MM.1S (cell line): ENCODE data around the gene LRRTM4.

Experiments
- EZH2 ChIP-seq: fragments of 300-600 bp; sonication (generic); optimal IDR thresholded peaks from 2 replicates; pipeline ENCODE3; 2017; ENCODE audit warnings: low read depth, mild to moderate bottlenecking, antibody characterized with exemption, low read length, mixed read lengths
- EZH2phosphoT487 ChIP-seq: fragments of 300-600 bp; sonication (generic); IDR thresholded peaks from 2 replicates; pipeline ENCODE4 v1.6.1; 2018; ENCODE audit warnings: antibody characterized with exemption, low read length
- TF ChIP-seq, protein P1 (sequence below): fragments of 300-600 bp; sonication (generic); IDR thresholded peaks from 2 replicates; pipeline ENCODE4 v1.5.1; 2016; ENCODE audit warnings: antibody characterized with exemption, low read length, mixed read lengths

DNA sequence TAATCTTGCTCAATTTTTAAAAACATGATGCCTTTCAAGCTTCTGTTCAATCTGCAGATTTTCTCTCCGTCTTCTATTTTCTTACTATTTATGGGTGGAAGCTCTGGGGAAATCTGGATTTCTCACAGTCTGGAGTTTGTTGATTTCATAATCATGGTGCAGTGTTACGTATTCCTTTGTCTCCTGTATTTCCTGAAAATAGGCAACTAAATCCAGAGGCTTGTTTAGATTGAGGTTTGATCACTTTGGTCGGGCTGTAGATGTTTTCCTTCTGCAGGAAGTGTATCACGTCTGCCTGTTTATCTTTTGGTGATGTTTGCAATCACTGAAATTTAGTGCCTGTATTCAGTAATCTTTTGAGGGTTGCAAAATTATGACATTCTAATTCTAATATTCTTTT lies 487.7 kb downstream of the LRRTM4 start:
- TF ChIP-seq, protein P1, sequence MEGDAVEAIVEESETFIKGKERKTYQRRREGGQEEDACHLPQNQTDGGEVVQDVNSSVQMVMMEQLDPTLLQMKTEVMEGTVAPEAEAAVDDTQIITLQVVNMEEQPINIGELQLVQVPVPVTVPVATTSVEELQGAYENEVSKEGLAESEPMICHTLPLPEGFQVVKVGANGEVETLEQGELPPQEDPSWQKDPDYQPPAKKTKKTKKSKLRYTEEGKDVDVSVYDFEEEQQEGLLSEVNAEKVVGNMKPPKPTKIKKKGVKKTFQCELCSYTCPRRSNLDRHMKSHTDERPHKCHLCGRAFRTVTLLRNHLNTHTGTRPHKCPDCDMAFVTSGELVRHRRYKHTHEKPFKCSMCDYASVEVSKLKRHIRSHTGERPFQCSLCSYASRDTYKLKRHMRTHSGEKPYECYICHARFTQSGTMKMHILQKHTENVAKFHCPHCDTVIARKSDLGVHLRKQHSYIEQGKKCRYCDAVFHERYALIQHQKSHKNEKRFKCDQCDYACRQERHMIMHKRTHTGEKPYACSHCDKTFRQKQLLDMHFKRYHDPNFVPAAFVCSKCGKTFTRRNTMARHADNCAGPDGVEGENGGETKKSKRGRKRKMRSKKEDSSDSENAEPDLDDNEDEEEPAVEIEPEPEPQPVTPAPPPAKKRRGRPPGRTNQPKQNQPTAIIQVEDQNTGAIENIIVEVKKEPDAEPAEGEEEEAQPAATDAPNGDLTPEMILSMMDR: no peak
- TF ChIP-seq EZH2phosphoT487 (no peak), EZH2 (no peak)
